Astrocyte (in vitro differentiated cells and primary cell): ENCODE data around the gene RASAL1. TPM values are rescaled to one million over a fixed set of nuclear protein-coding genes. Genes with fewer than 3 reads are reported as not detected.

Source experiments
- DNase-seq: peaks from one replicate; pipeline ENCODE4 v3.0.0-alpha.2; 2010; ENCODE audit warnings: low read depth
- FAIRE-seq: peaks from 2 replicates; lab custom pipeline; 2011; peaks lifted over from hg19 to GRCh38; lab: Jason Lieb, UNC
- H2AFZ ChIP-seq: 2 replicates; pipeline ENCODE4 v1.6.0; 2012; ENCODE audit warnings: low read depth, low read length, inconsistent platforms
- H3K27ac ChIP-seq: 2 replicates; pipeline ENCODE4 v1.5.1; 2011; ENCODE audit warnings: low read depth, low read length, inconsistent platforms
- H3K27me3 ChIP-seq: 2 replicates; pipeline ENCODE4 v1.6.0; 2011; ENCODE audit warnings: low read length, inconsistent platforms; ENCODE audit not compliant: insufficient read depth
- H3K36me3 ChIP-seq: 2 replicates; pipeline ENCODE4 v1.5.1; 2011; ENCODE audit warnings: low read length, inconsistent platforms; ENCODE audit not compliant: insufficient read depth
- H3K4me1 ChIP-seq: 2 replicates; pipeline ENCODE4 v1.5.1; 2011; ENCODE audit warnings: low read length, inconsistent platforms; ENCODE audit not compliant: insufficient read depth
- H3K4me2 ChIP-seq: 2 replicates; pipeline ENCODE4 v1.6.0; 2012; ENCODE audit warnings: low read length, inconsistent platforms
- H3K4me3 ChIP-seq: 2 replicates; pipeline ENCODE4 v1.5.1; 2011; ENCODE audit warnings: low read depth, mild to moderate bottlenecking, low read length, inconsistent platforms; ENCODE audit not compliant: insufficient read depth
- H3K79me2 ChIP-seq: 2 replicates; pipeline ENCODE4 v1.6.0; 2012; ENCODE audit warnings: mild to moderate bottlenecking, low read length, inconsistent platforms; ENCODE audit not compliant: insufficient read depth
- H3K9ac ChIP-seq: 2 replicates; pipeline ENCODE4 v1.6.0; 2012; ENCODE audit warnings: mild to moderate bottlenecking, low read length, inconsistent platforms
- H3K9me3 ChIP-seq: 2 replicates; pipeline ENCODE4 v1.5.1; 2012; ENCODE audit warnings: low read depth, mild to moderate bottlenecking, low read length, inconsistent platforms; ENCODE audit not compliant: insufficient read depth
- H4K20me1 ChIP-seq: 2 replicates; pipeline ENCODE4 v1.6.0; 2012; ENCODE audit warnings: low read length, inconsistent platforms; ENCODE audit not compliant: insufficient read depth
- H3K27ac Mint-ChIP-seq: one replicate; pipeline ENCODE4 v1.8.0; 2021; ENCODE audit warnings: mild to moderate bottlenecking, mixed read lengths; ENCODE audit not compliant: unreplicated experiment
- H3K27me3 Mint-ChIP-seq: one replicate; pipeline ENCODE4 v1.8.0; 2021; ENCODE audit warnings: low read depth, mixed read lengths; ENCODE audit not compliant: unreplicated experiment
- H3K36me3 Mint-ChIP-seq: one replicate; pipeline ENCODE4 v1.8.0; 2021; ENCODE audit warnings: low read depth, mixed read lengths; ENCODE audit not compliant: unreplicated experiment
- H3K4me1 Mint-ChIP-seq: one replicate; pipeline ENCODE4 v1.8.0; 2021; ENCODE audit warnings: low read depth, mixed read lengths; ENCODE audit not compliant: unreplicated experiment
- H3K4me3 Mint-ChIP-seq: one replicate; pipeline ENCODE4 v1.8.0; 2021; ENCODE audit warnings: mild to moderate bottlenecking, moderate library complexity, mixed read lengths; ENCODE audit not compliant: unreplicated experiment
- H3K9me3 Mint-ChIP-seq: one replicate; pipeline ENCODE4 v1.8.0; 2021; ENCODE audit warnings: mild to moderate bottlenecking, mixed read lengths; ENCODE audit not compliant: unreplicated experiment
- EZH2 ChIP-seq: IDR thresholded peaks from 2 replicates; pipeline ENCODE4 v1.6.1; 2012; ENCODE audit warnings: mild to moderate bottlenecking, low read length, inconsistent platforms; ENCODE audit not compliant: insufficient read depth
- total RNA-seq: library from RNA; stranded (reverse); gene quantifications from 2 replicates; pipeline ENCODE4 v1.2.1, GENCODE V29; 2021
- TF ChIP-seq, protein P1 (sequence below): IDR thresholded peaks from 2 replicates; pipeline ENCODE4 v1.5.1; 2011; ENCODE audit warnings: low read depth, mild to moderate bottlenecking, inconsistent platforms, low read length, moderate library complexity; ENCODE audit not compliant: insufficient read depth

The RASAL1 gene
- total RNA-seq, 1 donor from 2014 or later = 0.48 TPM

- no peaks in the 10 kb centered on the region for H3K9me3 Mint-ChIP-seq
- H3K36me3 ChIP-seq = peaks cover 24% of the 10 kb centered on the region
- FAIRE-seq (no peak), DNase-seq (no peak)
- H3K4me1 ChIP-seq = peaks cover 13% of the 10 kb centered on the region
- no peak overlapping the region for H3K4me2 ChIP-seq
- H3K27ac ChIP-seq = no peak overlapping the region
- H3K4me3 ChIP-seq = no peak overlapping the region
- no peak overlapping the region for H2AFZ ChIP-seq
- H3K27me3 ChIP-seq = no peaks in the 10 kb centered on the region
- peaks cover 7% of the 10 kb centered on the region for H3K4me1 Mint-ChIP-seq
- H3K4me3 Mint-ChIP-seq = no peak overlapping the region
- no peak overlapping the region for H3K27ac Mint-ChIP-seq
- no peaks in the 10 kb centered on the region for H3K9me3 ChIP-seq
- peaks cover 18% of the 10 kb centered on the region for H3K36me3 Mint-ChIP-seq
- TF ChIP-seq EZH2 = no peak
- TF ChIP-seq, protein P1, sequence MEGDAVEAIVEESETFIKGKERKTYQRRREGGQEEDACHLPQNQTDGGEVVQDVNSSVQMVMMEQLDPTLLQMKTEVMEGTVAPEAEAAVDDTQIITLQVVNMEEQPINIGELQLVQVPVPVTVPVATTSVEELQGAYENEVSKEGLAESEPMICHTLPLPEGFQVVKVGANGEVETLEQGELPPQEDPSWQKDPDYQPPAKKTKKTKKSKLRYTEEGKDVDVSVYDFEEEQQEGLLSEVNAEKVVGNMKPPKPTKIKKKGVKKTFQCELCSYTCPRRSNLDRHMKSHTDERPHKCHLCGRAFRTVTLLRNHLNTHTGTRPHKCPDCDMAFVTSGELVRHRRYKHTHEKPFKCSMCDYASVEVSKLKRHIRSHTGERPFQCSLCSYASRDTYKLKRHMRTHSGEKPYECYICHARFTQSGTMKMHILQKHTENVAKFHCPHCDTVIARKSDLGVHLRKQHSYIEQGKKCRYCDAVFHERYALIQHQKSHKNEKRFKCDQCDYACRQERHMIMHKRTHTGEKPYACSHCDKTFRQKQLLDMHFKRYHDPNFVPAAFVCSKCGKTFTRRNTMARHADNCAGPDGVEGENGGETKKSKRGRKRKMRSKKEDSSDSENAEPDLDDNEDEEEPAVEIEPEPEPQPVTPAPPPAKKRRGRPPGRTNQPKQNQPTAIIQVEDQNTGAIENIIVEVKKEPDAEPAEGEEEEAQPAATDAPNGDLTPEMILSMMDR = no peak
- no peaks in the 10 kb centered on the region for H3K79me2 ChIP-seq
- no peaks in the 10 kb centered on the region for H3K27me3 Mint-ChIP-seq
- H4K20me1 ChIP-seq = peaks cover 40% of the 10 kb centered on the region
- no peak overlapping the region for H3K9ac ChIP-seq
Measured at GRCh38 chr12:113165521-113166450, 30.2 kb upstream of the RASAL1 start.

- no peak overlapping the region for H3K4me3 ChIP-seq
- H3K27me3 ChIP-seq = no peaks in the 10 kb centered on the region
- no peak overlapping the region for H3K27ac Mint-ChIP-seq
- H3K9me3 Mint-ChIP-seq = no peaks in the 10 kb centered on the region
- no peaks in the 10 kb centered on the region for H3K9me3 ChIP-seq
- peaks cover 28% of the 10 kb centered on the region for H3K36me3 Mint-ChIP-seq
- DNase-seq (no peak), FAIRE-seq (no peak)
- H3K27ac ChIP-seq = no peak overlapping the region
- H3K9ac ChIP-seq = no peak overlapping the region
- H3K4me1 ChIP-seq = peaks cover 13% of the 10 kb centered on the region
- TF ChIP-seq, protein P1 = no peak
- no peak for TF ChIP-seq EZH2
- H3K36me3 ChIP-seq = peaks cover 14% of the 10 kb centered on the region
- no peak overlapping the region for H3K4me3 Mint-ChIP-seq
- H4K20me1 ChIP-seq = peaks cover 52% of the 10 kb centered on the region
- H2AFZ ChIP-seq = no peak overlapping the region
- H3K4me2 ChIP-seq = no peak overlapping the region
- no peaks in the 10 kb centered on the region for H3K27me3 Mint-ChIP-seq
- H3K4me1 Mint-ChIP-seq = peaks cover 18% of the 10 kb centered on the region
- no peaks in the 10 kb centered on the region for H3K79me2 ChIP-seq
Measured at GRCh38 chr12:113164014-113164413, 28.5 kb upstream of the RASAL1 start.

DNA sequence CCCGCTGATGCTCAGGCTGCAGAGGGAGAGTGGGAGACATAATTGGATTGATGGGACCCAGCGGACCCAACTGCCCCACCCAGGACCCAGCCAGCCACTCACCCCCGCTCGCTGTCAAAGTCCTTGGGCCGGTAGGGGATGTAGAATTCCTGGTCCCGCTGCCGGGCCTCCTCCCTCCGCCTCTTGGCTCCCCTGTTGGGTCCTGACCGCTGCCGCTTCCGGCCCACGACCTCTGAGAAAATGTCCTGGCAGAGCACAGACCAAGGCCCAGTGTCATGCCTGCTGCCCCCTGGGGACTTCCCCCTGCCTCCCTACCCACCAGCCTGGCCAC, 27.4 kb upstream of the RASAL1 start:
- H3K4me1 ChIP-seq = peaks cover 13% of the 10 kb centered on the region
- no peak overlapping the region for H3K27ac ChIP-seq
- peaks cover 15% of the 10 kb centered on the region for H3K36me3 ChIP-seq

More for the DNA sequence above, 27.4 kb upstream of the RASAL1 start:
- H3K27me3 Mint-ChIP-seq = no peaks in the 10 kb centered on the region
- H3K79me2 ChIP-seq = no peaks in the 10 kb centered on the region
- H3K27me3 ChIP-seq = no peaks in the 10 kb centered on the region
- no peak overlapping the region for H3K27ac Mint-ChIP-seq
- no peak for DNase-seq
- TF ChIP-seq, protein P1 = no peak
- no peak for TF ChIP-seq EZH2
- H3K9ac ChIP-seq = no peak overlapping the region
- peaks cover 31% of the 10 kb centered on the region for H3K36me3 Mint-ChIP-seq
- H3K4me2 ChIP-seq = no peak overlapping the region
- H3K4me3 ChIP-seq = no peak overlapping the region
- H3K9me3 ChIP-seq = no peaks in the 10 kb centered on the region
- H3K9me3 Mint-ChIP-seq = no peaks in the 10 kb centered on the region
- no peak overlapping the region for H2AFZ ChIP-seq
- FAIRE-seq = no peak
- peaks cover 54% of the 10 kb centered on the region for H4K20me1 ChIP-seq
- no peak overlapping the region for H3K4me3 Mint-ChIP-seq
- peaks cover 18% of the 10 kb centered on the region for H3K4me1 Mint-ChIP-seq
